GM12801 (cell line): ENCODE measurements around the gene APC.

Source experiments
- TF ChIP-seq, protein P1 (sequence below): IDR thresholded peaks from one replicate; pipeline ENCODE4 v1.5.1; 2011; ENCODE audit warnings: control low read depth; ENCODE audit not compliant: insufficient read length; ENCODE audit errors: extremely low read depth

APC gene

DNA sequence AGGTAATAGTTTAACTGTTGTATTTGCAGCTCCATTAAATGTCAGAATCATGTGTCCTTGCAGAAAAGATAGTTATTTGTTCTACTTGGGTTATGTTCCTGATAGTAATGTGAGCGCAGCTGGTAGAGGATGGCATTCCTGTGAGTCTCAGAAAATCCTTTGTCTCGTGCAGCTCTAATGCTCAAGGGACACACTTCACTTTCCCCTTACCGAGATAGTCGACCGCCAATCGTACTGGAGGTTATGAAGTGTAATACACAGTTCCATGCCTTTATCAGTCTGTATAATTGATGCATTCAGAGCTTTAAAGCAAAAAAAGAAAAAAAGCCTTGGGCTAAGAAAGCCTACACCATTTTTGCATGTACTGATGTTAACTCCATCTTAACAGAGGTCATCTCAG lies 63.2 kb downstream of the APC start:
- TF ChIP-seq, protein P1, sequence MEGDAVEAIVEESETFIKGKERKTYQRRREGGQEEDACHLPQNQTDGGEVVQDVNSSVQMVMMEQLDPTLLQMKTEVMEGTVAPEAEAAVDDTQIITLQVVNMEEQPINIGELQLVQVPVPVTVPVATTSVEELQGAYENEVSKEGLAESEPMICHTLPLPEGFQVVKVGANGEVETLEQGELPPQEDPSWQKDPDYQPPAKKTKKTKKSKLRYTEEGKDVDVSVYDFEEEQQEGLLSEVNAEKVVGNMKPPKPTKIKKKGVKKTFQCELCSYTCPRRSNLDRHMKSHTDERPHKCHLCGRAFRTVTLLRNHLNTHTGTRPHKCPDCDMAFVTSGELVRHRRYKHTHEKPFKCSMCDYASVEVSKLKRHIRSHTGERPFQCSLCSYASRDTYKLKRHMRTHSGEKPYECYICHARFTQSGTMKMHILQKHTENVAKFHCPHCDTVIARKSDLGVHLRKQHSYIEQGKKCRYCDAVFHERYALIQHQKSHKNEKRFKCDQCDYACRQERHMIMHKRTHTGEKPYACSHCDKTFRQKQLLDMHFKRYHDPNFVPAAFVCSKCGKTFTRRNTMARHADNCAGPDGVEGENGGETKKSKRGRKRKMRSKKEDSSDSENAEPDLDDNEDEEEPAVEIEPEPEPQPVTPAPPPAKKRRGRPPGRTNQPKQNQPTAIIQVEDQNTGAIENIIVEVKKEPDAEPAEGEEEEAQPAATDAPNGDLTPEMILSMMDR = no peak

DNA sequence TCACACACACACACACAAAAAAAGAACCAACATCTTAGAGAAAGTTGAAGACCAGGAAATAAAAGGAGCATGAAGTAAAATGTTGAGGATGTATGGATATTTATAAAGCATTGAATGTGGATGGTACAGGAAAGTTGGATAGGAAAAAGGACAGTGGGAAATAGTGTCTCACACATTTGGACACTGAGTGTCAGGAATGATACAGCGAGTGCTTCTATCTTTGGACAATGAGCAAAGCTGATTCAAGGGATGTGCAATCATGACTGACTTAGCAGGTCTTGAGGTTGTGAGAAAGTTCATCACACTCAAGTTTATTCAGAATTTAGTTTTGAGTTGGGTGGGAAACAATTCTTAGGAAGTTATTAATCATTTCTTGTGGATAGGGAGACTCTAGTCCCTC lies 73.3 kb downstream of the APC start:
- TF ChIP-seq, protein P1 = no peak

DNA sequence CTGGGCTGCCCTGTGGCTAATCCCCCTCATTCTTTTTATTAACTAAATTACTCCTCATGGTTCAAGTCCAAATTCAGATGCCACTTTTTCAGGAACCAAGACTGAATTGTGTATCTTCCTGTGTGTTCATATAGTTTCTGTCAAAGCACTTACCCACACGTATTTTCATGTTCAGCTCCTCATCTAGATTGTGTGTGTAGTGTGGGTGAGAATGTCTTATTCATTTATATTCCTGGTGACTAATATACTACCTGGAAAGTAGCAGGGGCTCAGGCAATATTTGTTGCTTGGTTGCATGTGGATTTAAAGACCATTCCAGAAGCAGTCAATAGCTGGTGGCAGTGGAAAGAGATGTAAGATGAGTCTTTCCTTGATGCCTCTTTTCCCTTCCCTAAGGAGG lies 74.9 kb downstream of the APC start:
- TF ChIP-seq, protein P1 = no peak

DNA sequence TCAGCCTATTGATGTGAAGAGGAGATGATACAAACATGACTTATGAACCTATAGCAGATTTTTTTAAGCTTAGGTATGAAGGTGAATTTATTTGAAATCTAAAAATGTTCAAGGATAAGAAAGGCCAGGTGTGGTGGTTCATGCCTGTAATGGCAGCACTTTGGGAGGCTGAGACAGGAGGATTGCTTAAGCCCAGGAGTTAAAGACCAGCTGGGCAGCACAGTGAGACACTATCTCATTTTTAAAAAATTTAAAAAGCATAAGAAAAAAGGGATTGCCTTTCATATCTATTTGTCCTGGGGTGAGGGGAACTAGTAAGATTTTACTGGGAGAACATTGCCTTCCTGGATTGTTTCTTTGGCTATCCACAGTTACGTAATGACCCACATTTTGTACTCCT lies 82.6 kb downstream of the APC start:
- TF ChIP-seq, protein P1 = no peak

DNA sequence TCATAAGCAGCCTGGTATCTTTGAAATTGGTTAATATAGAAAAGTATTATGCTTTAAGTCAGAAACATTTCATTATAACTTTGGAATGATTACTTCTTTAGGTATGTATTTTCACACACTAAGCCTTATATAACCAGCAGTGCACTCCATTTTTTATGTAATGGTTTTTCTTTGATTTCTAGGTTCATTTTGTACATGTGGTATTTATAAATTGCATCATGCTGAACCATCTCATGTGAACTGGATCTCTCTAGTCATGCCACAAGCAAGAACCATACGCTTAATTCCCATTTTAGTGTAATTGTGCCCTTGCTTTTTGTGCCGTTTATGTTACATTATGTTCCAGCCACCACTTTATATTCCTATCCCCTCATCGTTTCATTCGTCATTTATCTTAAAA lies 84.8 kb downstream of the APC start:
- TF ChIP-seq, protein P1 = no peak

DNA sequence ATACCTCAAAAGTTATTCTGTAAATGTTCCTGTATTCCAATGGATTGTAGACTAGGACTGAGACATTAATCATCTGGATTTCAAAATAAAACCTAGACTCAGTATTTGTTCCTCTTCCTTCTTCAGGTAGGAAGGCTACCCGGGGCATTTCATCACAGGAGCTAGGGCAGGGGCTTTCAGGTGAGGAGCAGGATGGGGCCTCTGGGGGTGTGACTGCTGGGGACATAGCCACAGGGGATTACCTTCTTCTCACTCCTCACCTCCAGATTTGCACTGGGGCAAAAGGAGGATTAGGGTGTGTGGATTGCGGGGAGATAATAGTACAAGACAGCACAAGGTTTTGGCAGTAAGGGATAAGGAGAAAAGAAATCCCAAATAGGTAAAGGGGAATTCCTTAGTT lies 85.5 kb downstream of the APC start:
- TF ChIP-seq, protein P1 = no peak

DNA sequence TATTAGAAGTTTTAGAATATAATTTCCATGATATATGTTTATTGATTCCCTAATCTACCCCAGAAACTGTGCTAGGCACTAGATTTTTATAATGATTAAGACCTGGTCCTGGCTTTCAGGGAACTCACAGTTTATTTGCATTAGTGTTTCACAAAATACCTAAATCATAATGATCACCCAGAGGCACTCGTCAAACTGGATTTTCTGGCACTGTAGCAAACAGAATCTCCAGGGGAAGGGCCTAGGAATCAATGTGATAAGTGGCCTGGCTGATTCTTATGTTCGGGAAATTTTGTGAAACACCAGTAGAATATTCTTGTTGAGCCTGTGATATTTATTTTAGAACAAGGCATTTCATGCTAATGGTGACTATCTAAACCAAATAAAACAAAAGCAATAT lies 86.0 kb downstream of the APC start:
- TF ChIP-seq, protein P1 = no peak

DNA sequence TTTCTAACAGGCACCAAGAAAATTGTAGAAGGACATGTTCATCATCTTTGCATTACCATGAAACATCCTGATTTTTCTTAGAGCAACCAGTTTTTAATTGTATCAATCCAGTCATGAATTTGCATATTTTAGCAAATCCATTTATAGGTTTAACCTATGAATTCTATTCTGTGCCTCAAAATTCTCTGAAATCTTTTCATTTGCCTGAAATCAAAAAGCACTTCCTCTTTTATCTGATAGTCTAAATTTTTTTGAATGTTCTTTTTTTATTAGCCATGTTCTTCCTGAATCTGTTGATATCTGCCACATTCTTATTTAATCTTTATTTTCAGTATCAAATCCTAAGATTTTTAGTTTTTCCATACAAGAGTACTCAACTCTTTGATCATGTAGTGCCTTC lies 86.5 kb downstream of the APC start:
- TF ChIP-seq, protein P1 = no peak
